A549 (cell line): Measurements from ENCODE around the gene NEDD4L.

Experiments used
- CTCF ChIP-seq: fragments of >200 bp; sonication (Bioruptor Twin); formaldehyde crosslinking; IDR thresholded peaks from 3 replicates; pipeline ENCODE4 v1.5.1; 2016
- GATA3 ChIP-seq: IDR thresholded peaks from 2 replicates; pipeline ENCODE4 v1.6.1; 2012; ENCODE audit warnings: borderline replicate concordance
- NFE2L2 ChIP-seq: fragments of 150-350 bp; conservative IDR thresholded peaks from 2 replicates; pipeline ENCODE4 v1.6.1; 2014; ENCODE audit warnings: low read length
- PBX3 ChIP-seq: IDR thresholded peaks from 2 replicates; pipeline ENCODE4 v1.6.1; 2012
- POLR2A ChIP-seq: IDR thresholded peaks from 2 replicates; pipeline ENCODE4 v1.6.1; 2012; ENCODE audit warnings: mild to moderate bottlenecking, low read length

- TF ChIP-seq POLR2A (no peak), CTCF (no peak), GATA3 (no peak), PBX3 (no peak), NFE2L2 (no peak)
Observed at GRCh38 chr18:58337285-58337684, 293.3 kb downstream of the NEDD4L start.
